ENCODE data around the gene DUSP8.
"Not testable (repeated sequence)": the region's sequence is repeated elsewhere in the genome, so short reads cannot be mapped to it uniquely, and the experiment has no call there.

The DUSP8 gene

GRCh38 chr11:1519028-1520010 lies 52.8 kb downstream of the DUSP8 start:
- no peak for DNase-seq (ENCODE audit: extremely low spot score, insufficient read length, low read depth)

GRCh38 chr11:1518301-1518700 lies 53.8 kb downstream of the DUSP8 start:
- no peak for FAIRE-seq
- no peak for DNase-seq (ENCODE audit: extremely low spot score, insufficient read length, low read depth)

More at GRCh38 chr11:1519028-1520010, 52.8 kb downstream of the DUSP8 start:
- FAIRE-seq = no peak

- DNase-seq (ENCODE audit: extremely low spot score, insufficient read length, low read depth) = no peak
- no peak for FAIRE-seq
These were observed 54.7 kb downstream of the DUSP8 start for GRCh38 chr11:1517117-1518005.

- FAIRE-seq = no peak
These were observed 55.6 kb downstream of the DUSP8 start for GRCh38 chr11:1516273-1517067.

GRCh38 chr11:1515082-1516060 lies 56.7 kb downstream of the DUSP8 start:
- DNase-seq (ENCODE audit: extremely low spot score, insufficient read length, low read depth) (peak; percentile 71), FAIRE-seq (peak; percentile 60)

More at GRCh38 chr11:1516273-1517067, 55.6 kb downstream of the DUSP8 start:
- no peak for DNase-seq (ENCODE audit: extremely low spot score, insufficient read length, low read depth)

- no peak for FAIRE-seq
- DNase-seq (ENCODE audit: extremely low spot score, insufficient read length, low read depth) = no peak
These were observed 57.6 kb downstream of the DUSP8 start for GRCh38 chr11:1514336-1515061.

- FAIRE-seq = no peak
- no peak for DNase-seq (ENCODE audit: extremely low spot score, insufficient read length, low read depth)
These were observed 58.5 kb downstream of the DUSP8 start for GRCh38 chr11:1513326-1514296.

- FAIRE-seq; DNase-seq (ENCODE audit: extremely low spot score, insufficient read length, low read depth): not testable (repeated sequence)
These were observed 59.4 kb downstream of the DUSP8 start for GRCh38 chr11:1512531-1513258.

- DNase-seq (ENCODE audit: extremely low spot score, insufficient read length, low read depth) (no peak), FAIRE-seq (no peak)
These were observed 60.1 kb downstream of the DUSP8 start for GRCh38 chr11:1511937-1512496.

- FAIRE-seq (no peak), DNase-seq (ENCODE audit: extremely low spot score, insufficient read length, low read depth) (no peak)
These were observed 61.1 kb downstream of the DUSP8 start for GRCh38 chr11:1510928-1511327.

GRCh38 chr11:1510351-1510750 lies 61.7 kb downstream of the DUSP8 start:
- FAIRE-seq; DNase-seq (ENCODE audit: extremely low spot score, insufficient read length, low read depth): not testable (repeated sequence)

GRCh38 chr11:1509626-1510255 lies 62.3 kb downstream of the DUSP8 start:
- FAIRE-seq (no peak), DNase-seq (ENCODE audit: extremely low spot score, insufficient read length, low read depth) (no peak)

GRCh38 chr11:1508986-1509385 lies 63.1 kb downstream of the DUSP8 start:
- FAIRE-seq = no peak
- no peak for DNase-seq (ENCODE audit: extremely low spot score, insufficient read length, low read depth)

GRCh38 chr11:1508491-1508891 lies 63.6 kb downstream of the DUSP8 start:
- no peak for DNase-seq (ENCODE audit: extremely low spot score, insufficient read length, low read depth)
- FAIRE-seq = no peak

GRCh38 chr11:1507381-1508140 lies 64.5 kb downstream of the DUSP8 start:
- FAIRE-seq (no peak), DNase-seq (ENCODE audit: extremely low spot score, insufficient read length, low read depth) (no peak)
